RWPE2 (cell line): ENCODE data around the gene FBXO11.

Experiments
- ATAC-seq: fragments of 200-7000 bp; cut with Tn5 transposase; 3 replicates; pipeline ENCODE4 v1.9.1; 2021; ENCODE audit warnings: low read depth
- DNase-seq: peaks from one replicate; pipeline ENCODE4 v3.0.0-alpha.2; 2020; ENCODE audit warnings: low spot score
- H3K27ac ChIP-seq: fragments of 450-650 bp; 2 replicates; pipeline ENCODE4 v1.5.1; 2017; ENCODE audit warnings: mild to moderate bottlenecking; ENCODE audit not compliant: poor library complexity, severe bottlenecking
- H3K27me3 ChIP-seq: fragments of 250-450 bp; sonication (Bioruptor Pico); 2 replicates; pipeline ENCODE4 v1.5.1; 2021; ENCODE audit warnings: mild to moderate bottlenecking, moderate library complexity; ENCODE audit not compliant: insufficient read depth, poor library complexity, severe bottlenecking
- H3K36me3 ChIP-seq: fragments of 250-450 bp; sonication (Bioruptor Pico); 2 replicates; pipeline ENCODE4 v1.5.1; 2020; ENCODE audit warnings: low read depth, mild to moderate bottlenecking, moderate library complexity
- H3K4me1 ChIP-seq: fragments of 250-450 bp; sonication (Bioruptor Pico); 2 replicates; pipeline ENCODE4 v1.5.1; 2021; ENCODE audit warnings: mild to moderate bottlenecking, moderate library complexity; ENCODE audit not compliant: insufficient read depth, poor library complexity, severe bottlenecking
- H3K4me3 ChIP-seq: fragments of 250-450 bp; sonication (Bioruptor Pico); 2 replicates; pipeline ENCODE4 v1.5.1; 2021; ENCODE audit warnings: mild to moderate bottlenecking, moderate library complexity; ENCODE audit not compliant: severe bottlenecking
- H3K9me3 ChIP-seq: fragments of 250-450 bp; sonication (Bioruptor Pico); 2 replicates; pipeline ENCODE4 v1.5.1; 2021; ENCODE audit warnings: mild to moderate bottlenecking, moderate library complexity; ENCODE audit not compliant: severe bottlenecking
- CTCF ChIP-seq: fragments of 450-650 bp; IDR thresholded peaks from one replicate; pipeline ENCODE4 v1.5.1; 2017; ENCODE audit warnings: mild to moderate bottlenecking, moderate library complexity; ENCODE audit not compliant: poor library complexity, severe bottlenecking

The FBXO11 gene

DNA sequence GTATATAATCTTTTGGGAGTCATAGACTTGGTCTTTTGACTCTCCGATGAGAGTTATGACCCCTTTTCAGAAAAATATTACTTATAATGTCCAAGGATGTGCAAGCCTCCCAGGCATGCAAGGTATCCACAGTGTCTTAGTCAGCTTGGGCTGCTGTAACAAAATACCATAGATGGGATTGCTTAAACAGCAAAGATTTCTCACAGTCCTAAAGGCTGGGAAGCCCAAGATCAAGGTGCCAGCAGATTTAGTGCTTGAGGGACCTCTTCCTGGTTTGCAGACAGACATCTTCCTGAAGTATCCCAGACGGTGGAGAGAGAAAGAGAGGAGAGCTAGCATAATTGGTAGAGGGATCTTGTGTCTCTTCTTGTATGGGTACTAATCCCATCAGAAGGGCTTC is 35.6 kb upstream of the FBXO11 start:
- DNase-seq = no peak

DNA sequence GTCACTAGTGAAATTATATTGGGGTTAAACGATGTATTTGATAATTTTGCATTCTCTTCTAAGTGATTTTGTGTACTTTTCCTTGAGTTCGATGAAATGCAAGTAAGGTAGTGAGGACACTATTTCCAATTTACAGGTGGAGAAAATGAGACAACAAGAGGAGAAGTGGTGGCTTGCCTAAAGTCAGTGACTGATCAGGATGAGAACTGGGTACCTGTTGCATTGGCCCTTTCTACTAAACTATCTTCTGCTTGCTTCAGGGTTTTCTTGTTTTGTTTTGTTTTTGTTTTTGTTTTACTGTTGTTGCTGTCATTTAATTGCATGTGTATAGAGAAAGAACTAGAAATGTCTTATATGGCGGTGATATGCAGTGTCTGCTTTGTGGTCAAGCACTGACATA is 31.4 kb upstream of the FBXO11 start:
- TF ChIP-seq CTCF = no peak
- H3K27me3 ChIP-seq = no peaks in the 10 kb centered on the region
- ATAC-seq (no peak), DNase-seq (no peak)
- no peaks in the 10 kb centered on the region for H3K9me3 ChIP-seq
- H3K4me3 ChIP-seq = no peak overlapping the region
- H3K27ac ChIP-seq = no peak overlapping the region
- no peaks in the 10 kb centered on the region for H3K36me3 ChIP-seq
- no peaks in the 10 kb centered on the region for H3K4me1 ChIP-seq

More for the DNA sequence above, 35.6 kb upstream of the FBXO11 start:
- no peak for ATAC-seq
- H3K9me3 ChIP-seq = no peaks in the 10 kb centered on the region
- H3K27ac ChIP-seq = no peak overlapping the region
- no peak overlapping the region for H3K4me3 ChIP-seq
- H3K36me3 ChIP-seq = no peaks in the 10 kb centered on the region
- no peaks in the 10 kb centered on the region for H3K27me3 ChIP-seq
- no peak for TF ChIP-seq CTCF
- H3K4me1 ChIP-seq = no peaks in the 10 kb centered on the region

DNA sequence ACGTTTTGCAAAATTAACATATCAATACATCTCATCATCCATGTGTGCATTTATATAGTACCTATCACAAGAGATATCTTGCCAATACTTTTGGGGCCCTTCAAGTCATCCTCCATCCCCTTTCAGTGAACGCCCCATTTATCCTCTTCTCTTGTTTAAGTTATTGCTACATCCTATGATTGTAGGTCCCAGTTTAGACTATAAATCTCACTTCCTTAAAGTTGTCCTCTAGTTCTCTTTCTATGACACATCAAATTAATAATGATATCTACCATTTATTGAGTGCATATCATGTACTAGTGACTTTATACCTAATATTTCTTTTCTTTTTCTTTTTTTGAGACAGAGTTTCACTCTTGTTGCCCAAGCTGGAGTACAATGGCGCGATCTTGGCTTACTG is 28.8 kb upstream of the FBXO11 start:
- no peaks in the 10 kb centered on the region for H3K9me3 ChIP-seq
- no peak overlapping the region for H3K27ac ChIP-seq
- no peak for DNase-seq
- no peaks in the 10 kb centered on the region for H3K27me3 ChIP-seq
- H3K4me1 ChIP-seq = no peaks in the 10 kb centered on the region
- no peak for TF ChIP-seq CTCF
- ATAC-seq = no peak
- no peak overlapping the region for H3K4me3 ChIP-seq
- H3K36me3 ChIP-seq = no peaks in the 10 kb centered on the region

GRCh38 chr2:47918043-47918442 is 11.7 kb upstream of the FBXO11 start:
- no peaks in the 10 kb centered on the region for H3K36me3 ChIP-seq
- H3K27me3 ChIP-seq = no peaks in the 10 kb centered on the region
- ATAC-seq (no peak), DNase-seq (no peak)
- no peak overlapping the region for H3K27ac ChIP-seq
- no peak for TF ChIP-seq CTCF
- H3K4me1 ChIP-seq = no peaks in the 10 kb centered on the region
- no peak overlapping the region for H3K4me3 ChIP-seq
- no peaks in the 10 kb centered on the region for H3K9me3 ChIP-seq

- Histone ChIP-seq H3K36me3 (no peaks in the 10 kb centered on the region), H3K9me3 (no peaks in the 10 kb centered on the region), H3K27ac (no peak overlapping the region), H3K4me1 (no peaks in the 10 kb centered on the region), H3K27me3 (no peaks in the 10 kb centered on the region), H3K4me3 (no peak overlapping the region)
- no peak for ATAC-seq
- TF ChIP-seq CTCF = no peak
- DNase-seq = no peak
These were observed 11.1 kb upstream of the FBXO11 start for GRCh38 chr2:47917276-47917961.
